ENCODE measurements around the gene RPL35A.
"Not testable (repeated sequence)": the region's sequence is repeated elsewhere in the genome, so short reads cannot be mapped to it uniquely, and the experiment has no call there.

GRCh38 chr3:197958848-197959247 lies 8.9 kb downstream of the RPL35A start:
- TF ChIP-seq CTCF (IDR thresholded peaks at IDR 0.05); EZH2 (IDR thresholded peaks at IDR 0.05; ENCODE audit: borderline replicate concordance, insufficient read depth, low read depth, low read length, poor library complexity, severe bottlenecking): not testable (repeated sequence)

Data from B cell (primary cell).